GM06990 (cell line): Measurements from ENCODE around the gene RAB37.

Experiments used
- DNase-seq: peaks from one replicate; pipeline ENCODE4 v3.0.0-alpha.2; 2011; ENCODE audit not compliant: insufficient read length; ENCODE audit errors: extremely low read depth
- H3K27me3 ChIP-seq: replicated peaks from 2 replicates; pipeline ENCODE4 v1.6.0; 2011; ENCODE audit warnings: low read length; ENCODE audit not compliant: control insufficient read depth, insufficient read depth
- H3K36me3 ChIP-seq: 2 replicates; pipeline ENCODE4 v1.5.1; 2011; ENCODE audit warnings: low read length; ENCODE audit not compliant: control insufficient read depth, insufficient read depth
- H3K4me3 ChIP-seq: replicated peaks from 2 replicates; pipeline ENCODE4 v1.5.1; 2011; ENCODE audit warnings: low read depth, mild to moderate bottlenecking, control low read depth, low read length
- CTCF ChIP-seq: IDR thresholded peaks from 2 replicates; pipeline ENCODE4 v1.5.1; 2011; ENCODE audit warnings: low read length, control low read depth, mild to moderate bottlenecking, inconsistent platforms; ENCODE audit not compliant: insufficient read depth, poor library complexity, severe bottlenecking

RAB37 gene

DNA sequence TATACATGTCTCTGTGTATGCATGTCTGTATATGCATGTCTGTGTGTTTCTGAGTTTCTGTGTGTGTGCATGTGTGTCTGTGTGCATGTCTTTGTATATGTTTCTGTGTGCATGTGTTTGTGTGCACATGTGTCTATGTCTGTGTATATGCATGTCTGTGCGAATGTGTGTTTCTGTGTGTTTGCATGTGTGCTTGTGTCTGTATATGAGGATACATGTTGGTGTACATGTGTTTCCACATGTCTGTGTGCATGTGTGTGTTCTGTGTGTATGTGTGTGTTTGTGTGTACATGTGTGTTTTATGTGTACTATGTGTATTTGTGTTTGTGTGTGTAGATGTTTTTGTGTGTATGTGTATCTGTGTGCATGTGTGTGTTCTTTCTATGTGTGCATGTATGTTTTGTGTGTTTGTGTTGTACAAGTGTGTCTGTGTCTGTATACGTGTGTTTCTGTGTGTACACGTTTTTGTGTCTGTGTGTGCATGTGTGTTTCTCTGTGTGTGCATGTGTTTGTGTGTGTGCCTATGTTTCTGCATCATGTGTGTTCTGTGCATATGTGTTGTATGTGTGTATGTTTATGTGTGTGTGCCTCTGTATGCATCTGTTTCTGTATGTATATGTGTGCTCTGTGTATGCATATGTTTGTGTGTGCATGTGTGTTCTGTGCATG lies 8.9 kb upstream of the RAB37 start:
- no peak for TF ChIP-seq CTCF
- Histone ChIP-seq H3K27me3 (no peaks in the 10 kb centered on the region), H3K36me3 (no peaks in the 10 kb centered on the region), H3K4me3 (no peak overlapping the region)
- DNase-seq = no peak

- DNase-seq = no peak
- H3K27me3 ChIP-seq = no peaks in the 10 kb centered on the region
- no peak for TF ChIP-seq CTCF
- no peaks in the 10 kb centered on the region for H3K36me3 ChIP-seq
- no peak overlapping the region for H3K4me3 ChIP-seq
Measured at GRCh38 chr17:74728702-74729075, 8.4 kb upstream of the RAB37 start.

GRCh38 chr17:74729368-74729767 lies 7.7 kb upstream of the RAB37 start:
- no peak for TF ChIP-seq CTCF
- no peaks in the 10 kb centered on the region for H3K27me3 ChIP-seq
- no peaks in the 10 kb centered on the region for H3K36me3 ChIP-seq
- DNase-seq = no peak
- no peak overlapping the region for H3K4me3 ChIP-seq

- no peak for TF ChIP-seq CTCF
- H3K36me3 ChIP-seq = no peaks in the 10 kb centered on the region
- no peak for DNase-seq
Measured at GRCh38 chr17:74729866-74730265, 7.2 kb upstream of the RAB37 start.

DNA sequence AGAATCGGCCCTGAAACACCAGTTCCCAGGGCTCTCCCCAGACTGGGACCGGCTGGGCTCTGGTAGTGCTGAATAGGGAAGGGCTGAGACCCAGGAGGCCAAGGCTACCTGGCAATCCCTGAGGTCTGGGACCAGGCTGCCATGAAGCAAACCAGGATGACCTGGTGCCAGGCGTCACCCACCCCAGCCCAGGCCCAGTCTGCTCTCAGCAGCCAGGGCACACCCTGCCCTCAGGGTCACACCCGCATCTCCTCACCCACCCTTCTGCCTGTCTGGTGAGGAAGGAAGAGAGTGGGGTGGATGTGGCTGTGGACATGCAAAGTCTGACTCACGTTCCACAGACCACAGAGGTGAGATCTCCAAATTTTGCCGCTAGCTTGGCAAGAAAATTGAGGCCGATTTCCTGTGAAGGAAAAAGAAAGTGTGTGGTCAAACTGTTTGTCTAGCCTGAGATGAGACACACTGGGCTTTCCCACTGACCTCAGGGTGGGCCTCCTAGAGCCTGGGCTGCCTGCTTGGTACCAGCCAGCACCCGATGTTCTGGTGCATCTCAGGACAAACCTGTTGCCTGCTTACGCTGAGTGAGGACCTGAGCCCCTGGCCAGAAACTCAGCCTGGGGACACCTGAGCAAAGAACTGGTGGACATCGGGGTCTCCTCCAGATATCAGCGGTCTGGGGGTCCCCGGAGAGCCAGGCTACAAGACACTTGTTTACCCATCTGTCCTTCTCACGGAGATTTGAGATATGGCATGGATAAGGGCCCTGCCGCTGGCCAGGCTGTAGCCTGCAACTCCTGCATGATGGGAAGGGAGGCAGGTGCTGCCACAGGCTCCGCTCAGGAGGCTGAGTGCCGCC lies 6.3 kb upstream of the RAB37 start:
- DNase-seq = no peak
- TF ChIP-seq CTCF = no peak
- Histone ChIP-seq H3K27me3 (no peaks in the 10 kb centered on the region), H3K36me3 (no peaks in the 10 kb centered on the region), H3K4me3 (no peak overlapping the region)

More at GRCh38 chr17:74729866-74730265, 7.2 kb upstream of the RAB37 start:
- no peaks in the 10 kb centered on the region for H3K27me3 ChIP-seq
- H3K4me3 ChIP-seq = no peak overlapping the region
